Epithelial cell of esophagus (primary cell): ENCODE measurements around the gene CTNNA2.

Experiments used
- DNase-seq: peaks from one replicate; pipeline ENCODE4 v3.0.0; 2010; ENCODE audit warnings: low read depth
- H3K4me3 ChIP-seq: 2 replicates; pipeline ENCODE4 v1.5.1; 2011; ENCODE audit warnings: mild to moderate bottlenecking, low read length, control low read depth
- CTCF ChIP-seq: IDR thresholded peaks from 2 replicates; pipeline ENCODE4 v1.5.1; 2011; ENCODE audit warnings: low read depth, mild to moderate bottlenecking, low read length, control low read depth, inconsistent platforms; ENCODE audit not compliant: insufficient read depth; ENCODE audit errors: missing control alignments

CTNNA2 gene

GRCh38 chr2:80395251-80395650 is 882.4 kb downstream of the CTNNA2 start:
- H3K4me3 ChIP-seq, result no peak overlapping the region
- TF ChIP-seq CTCF, result no peak
- DNase-seq, result no peak

GRCh38 chr2:80396276-80396675 is 883.4 kb downstream of the CTNNA2 start:
- no peak overlapping the region for H3K4me3 ChIP-seq
- no peak for DNase-seq
- no peak for TF ChIP-seq CTCF

GRCh38 chr2:80403081-80403480 is 890.2 kb downstream of the CTNNA2 start:
- no peak for DNase-seq
- no peak for TF ChIP-seq CTCF
- H3K4me3 ChIP-seq, result no peak overlapping the region

GRCh38 chr2:80407377-80407776 is 894.5 kb downstream of the CTNNA2 start:
- TF ChIP-seq CTCF, result no peak
- no peak for DNase-seq
- H3K4me3 ChIP-seq, result no peak overlapping the region

- no peak for TF ChIP-seq CTCF
- no peak for DNase-seq
- H3K4me3 ChIP-seq, result no peak overlapping the region
Observed at GRCh38 chr2:80410346-80410745, 897.5 kb downstream of the CTNNA2 start.

GRCh38 chr2:80413136-80413535 is 900.3 kb downstream of the CTNNA2 start:
- DNase-seq, result no peak
- no peak for TF ChIP-seq CTCF
- H3K4me3 ChIP-seq, result no peak overlapping the region

GRCh38 chr2:80417737-80418136 is 904.9 kb downstream of the CTNNA2 start:
- H3K4me3 ChIP-seq, result no peak overlapping the region
- TF ChIP-seq CTCF, result no peak
- DNase-seq, result no peak
